Stimulated activated CD8-positive, alpha-beta memory T cell treated with anti-CD3 and anti-CD28 coated beads, Interleukin-15, amount 100 ng/mL, for 1 hour (primary cell): ENCODE measurements around the gene DUS3L.
"Not testable (repeated sequence)": the region's sequence is repeated elsewhere in the genome, so short reads cannot be mapped to it uniquely, and the experiment has no call there.

Source experiments
- DNase-seq: peaks from one replicate; pipeline ENCODE4 v3.0.0-alpha.2; 2020; ENCODE audit warnings: low read depth

Gene DUS3L

DNA sequence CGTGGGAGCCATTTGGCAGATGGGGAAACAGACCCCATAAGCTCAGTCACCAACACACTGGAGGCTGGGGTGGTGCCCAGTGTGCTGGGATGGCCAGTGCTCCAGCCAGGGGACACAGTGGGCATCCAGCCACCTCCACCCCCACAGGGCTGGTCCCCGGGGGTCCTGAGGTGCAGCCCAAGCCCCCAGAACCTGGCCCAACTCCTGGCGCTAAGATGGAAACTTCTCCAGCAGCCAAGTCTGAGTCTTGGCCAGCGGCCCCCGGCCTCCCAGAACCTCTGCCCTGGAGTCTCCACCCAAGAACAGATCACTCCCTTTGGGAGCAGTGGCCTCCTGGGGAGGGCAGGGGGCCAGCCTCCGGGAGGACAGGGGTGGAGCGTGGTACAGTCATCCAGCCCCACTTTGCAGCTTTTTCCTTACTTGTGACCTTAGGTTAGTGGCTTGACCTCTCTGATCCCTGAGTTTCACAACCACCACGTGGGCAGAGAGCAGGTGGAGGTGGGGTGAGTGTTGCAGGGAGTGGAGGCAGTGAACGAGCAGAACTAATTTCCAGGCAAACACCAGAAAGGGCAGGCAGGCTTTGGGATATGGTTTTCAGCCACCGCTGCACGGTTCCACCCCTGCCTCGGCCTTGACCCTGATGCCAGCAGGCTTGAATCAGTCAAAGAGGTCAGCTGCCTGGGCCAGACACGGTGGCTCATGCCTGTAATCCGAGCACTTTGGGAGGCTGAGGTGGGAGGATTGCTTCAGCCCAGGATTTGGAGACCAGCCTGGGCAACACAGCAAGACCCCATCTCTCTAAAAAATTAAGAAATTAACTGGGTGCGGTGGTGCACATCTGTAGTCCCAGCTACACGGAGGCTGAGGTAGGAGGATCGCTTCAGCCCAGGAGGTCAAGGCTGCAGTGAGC, 9.7 kb upstream of the DUS3L start:
- no peak for DNase-seq

- no peak for DNase-seq
Measured at GRCh38 chr19:5799247-5800241, 8.6 kb upstream of the DUS3L start.

DNA sequence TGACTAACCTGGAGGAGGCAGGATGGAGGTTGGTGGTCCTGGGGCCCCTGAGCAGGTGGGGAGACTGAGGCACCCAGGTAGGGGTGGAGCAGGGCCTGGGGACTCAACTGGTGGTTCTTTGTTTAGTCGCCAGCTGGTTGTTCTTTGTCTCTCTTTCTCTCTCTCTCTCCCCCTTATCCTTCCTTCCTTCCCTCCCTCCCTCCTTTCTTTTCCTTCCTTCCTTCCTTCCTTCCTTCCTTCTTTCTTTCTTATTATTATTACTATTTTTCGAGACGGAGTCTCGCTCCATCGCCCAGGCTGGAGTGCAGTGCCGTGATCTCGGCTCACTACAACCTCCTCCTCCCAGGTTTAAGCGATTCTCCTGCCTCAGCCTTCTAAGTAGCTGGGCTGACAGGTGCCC, 7.3 kb upstream of the DUS3L start:
- no peak for DNase-seq

GRCh38 chr19:5795382-5795919, 4.5 kb upstream of the DUS3L start:
- DNase-seq: no peak

DNA sequence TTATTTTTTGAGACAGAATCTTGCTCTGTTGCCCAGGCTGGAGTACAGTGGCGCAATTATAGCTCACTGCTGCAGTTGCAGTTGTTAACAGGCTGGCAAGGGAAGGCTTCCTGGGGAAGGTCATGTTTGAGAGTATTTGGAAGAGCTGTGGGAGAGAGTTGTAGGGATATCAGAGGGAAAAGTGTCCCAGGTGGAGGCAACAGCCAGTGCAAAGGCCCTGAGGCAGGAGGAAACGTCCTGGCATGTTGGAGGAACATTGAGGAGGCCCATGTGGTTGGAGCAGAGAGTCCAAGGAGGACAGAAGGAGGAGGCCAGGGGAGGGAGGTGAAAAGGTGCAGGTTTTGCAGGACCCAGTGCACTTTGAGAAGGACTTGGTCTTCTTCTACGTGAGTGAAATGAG, 2.2 kb upstream of the DUS3L start:
- DNase-seq: no peak

- no peak for DNase-seq
Measured at GRCh38 chr19:5792224-5792623, 1.3 kb upstream of the DUS3L start.

- DNase-seq: no peak
Measured at GRCh38 chr19:5789886-5790558, 941 bp downstream of the DUS3L start.

- DNase-seq: no peak
Measured at GRCh38 chr19:5789351-5789761, 1.6 kb downstream of the DUS3L start.

GRCh38 chr19:5788422-5788821, 2.5 kb downstream of the DUS3L start:
- no peak for DNase-seq

- DNase-seq: no peak
Measured at GRCh38 chr19:5787409-5788182, 3.4 kb downstream of the DUS3L start.

- no peak for DNase-seq
Measured at GRCh38 chr19:5786593-5787408, 4.2 kb downstream of the DUS3L start.

DNA sequence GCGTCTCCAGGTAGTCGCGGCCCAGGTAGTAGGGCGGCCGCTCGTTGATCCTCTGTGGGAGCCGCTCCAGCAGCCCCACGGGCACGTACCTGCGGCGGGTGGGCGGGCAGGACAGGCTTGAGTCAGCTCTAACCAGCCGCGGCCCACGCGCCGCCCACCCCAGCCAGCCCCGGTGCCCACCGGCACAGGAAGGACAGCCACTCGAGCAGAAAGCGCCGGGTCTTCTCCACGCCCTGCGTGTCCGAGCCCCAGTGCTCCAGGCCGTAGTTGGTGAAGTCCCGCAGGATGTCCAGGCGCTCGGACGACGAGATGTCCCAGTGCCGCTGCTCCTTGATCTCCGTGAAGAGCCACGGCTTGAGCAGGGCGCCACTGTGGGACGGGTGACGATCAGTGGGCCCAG, 5.5 kb downstream of the DUS3L start:
- DNase-seq: no peak

DNA sequence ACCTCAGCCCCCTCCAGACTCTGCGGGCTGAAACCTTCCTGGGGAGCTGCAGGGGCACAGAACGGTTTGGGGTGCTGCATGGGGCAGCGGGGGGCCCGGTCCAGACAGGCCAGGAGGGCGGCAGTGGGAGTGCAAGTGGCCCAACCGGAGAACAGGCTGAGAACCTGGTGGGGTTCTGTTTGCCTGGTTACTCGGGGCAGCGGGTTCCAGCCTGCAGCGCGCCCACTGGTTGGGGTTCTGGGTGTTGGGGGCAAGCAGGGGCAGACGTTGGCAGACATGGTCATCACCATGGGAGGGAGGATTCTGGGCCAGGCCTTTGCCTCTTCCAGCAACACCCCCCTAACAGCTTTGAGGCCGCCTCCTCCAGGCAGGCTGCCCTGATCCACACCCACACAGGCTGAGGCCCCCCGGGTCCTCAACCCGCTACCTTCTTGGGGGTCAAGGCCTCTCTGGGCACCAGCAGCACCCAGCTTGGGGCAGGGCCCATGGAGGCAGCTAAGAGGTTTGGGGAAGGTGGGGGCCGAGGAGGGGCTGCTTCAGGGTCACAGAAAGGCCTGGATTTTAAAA, 6.3 kb downstream of the DUS3L start, which contains the start of gene PRR22:
TSS of gene PRR22 (minus strand) at position 166 of the 567 bp plus-strand sequence. CDS start at position 80, 86 bp downstream.
- DNase-seq: no peak

- DNase-seq: no peak
Measured at GRCh38 chr19:5782945-5783919, 7.7 kb downstream of the DUS3L start.

- DNase-seq: no peak
Measured at GRCh38 chr19:5782322-5782721, 8.6 kb downstream of the DUS3L start.

GRCh38 chr19:5780916-5781315, 10.0 kb downstream of the DUS3L start:
- DNase-seq: not testable (repeated sequence)

- DNase-seq: no peak
Measured at GRCh38 chr19:5778402-5778801, 12.6 kb downstream of the DUS3L start.

DNA sequence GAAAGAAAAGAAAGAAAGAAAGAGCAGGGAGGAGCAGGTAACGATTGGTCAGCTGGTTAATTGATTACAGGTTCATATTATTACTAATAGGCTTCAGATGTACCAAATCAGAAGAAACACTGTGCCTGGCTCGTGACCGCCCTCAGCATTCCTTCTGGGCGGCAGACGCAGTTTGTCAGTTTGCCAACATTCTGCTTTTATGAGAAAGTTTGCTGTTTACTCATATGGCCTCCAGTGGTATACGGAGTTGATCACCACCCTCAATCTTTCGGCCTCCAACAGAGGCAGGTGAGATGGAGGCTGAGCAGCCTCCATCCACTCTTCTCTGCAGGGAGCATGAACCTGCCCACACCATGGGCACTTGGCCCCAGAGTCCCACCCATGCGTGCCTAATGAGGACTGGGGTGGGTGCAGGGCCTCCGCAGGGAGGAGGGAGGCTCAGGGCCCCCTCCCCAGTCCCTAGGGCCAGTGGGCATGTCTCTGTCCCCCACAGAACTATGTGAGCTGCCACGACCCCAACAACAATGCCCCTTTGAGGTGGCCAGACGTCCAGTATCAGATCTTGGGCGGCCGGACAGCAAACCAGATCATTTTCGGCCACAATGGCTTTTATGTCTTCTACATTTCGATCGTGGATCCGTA, 15.2 kb downstream of the DUS3L start:
- no peak for DNase-seq
